GM06990 (cell line): ENCODE results near the gene SMC2.
A peak's percentile ranks its signal among the peaks of the same experiment; 100 is the strongest.

Experiments
- DNase-seq: peaks from one replicate; pipeline ENCODE4 v3.0.0-alpha.2; 2011; ENCODE audit not compliant: insufficient read length; ENCODE audit errors: extremely low read depth
- H3K27me3 ChIP-seq: replicated peaks from 2 replicates; pipeline ENCODE4 v1.6.0; 2011; ENCODE audit warnings: low read length; ENCODE audit not compliant: control insufficient read depth, insufficient read depth
- H3K36me3 ChIP-seq: 2 replicates; pipeline ENCODE4 v1.5.1; 2011; ENCODE audit warnings: low read length; ENCODE audit not compliant: control insufficient read depth, insufficient read depth
- H3K4me3 ChIP-seq: replicated peaks from 2 replicates; pipeline ENCODE4 v1.5.1; 2011; ENCODE audit warnings: low read depth, mild to moderate bottlenecking, control low read depth, low read length
- TF ChIP-seq, protein P1 (sequence below): IDR thresholded peaks from 2 replicates; pipeline ENCODE4 v1.5.1; 2011; ENCODE audit warnings: low read length, control low read depth, mild to moderate bottlenecking, inconsistent platforms; ENCODE audit not compliant: insufficient read depth, poor library complexity, severe bottlenecking

The SMC2 gene

DNA sequence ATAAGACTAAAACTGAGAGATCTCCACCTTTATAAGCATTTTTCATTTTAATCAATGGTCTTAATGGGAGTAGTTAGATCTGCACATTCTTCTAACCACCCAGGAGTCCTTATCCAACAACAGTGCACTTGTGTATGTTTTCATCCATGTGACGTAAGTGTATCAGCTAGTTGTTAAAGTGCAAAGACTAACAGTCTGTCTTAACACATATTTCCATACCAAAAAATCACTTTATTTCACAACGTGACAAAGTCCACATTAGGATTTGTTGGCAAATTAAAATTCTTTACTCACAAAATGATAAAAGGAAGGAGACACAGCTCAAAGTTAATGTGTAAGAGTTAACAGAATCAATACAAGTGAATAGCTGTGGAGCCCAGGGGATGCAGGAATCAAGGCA lies 1.9 kb upstream of the SMC2 start:
- Histone ChIP-seq H3K36me3 (no peaks in the 10 kb centered on the region), H3K27me3 (no peaks in the 10 kb centered on the region), H3K4me3 (no peak overlapping the region)
- DNase-seq = no peak
- TF ChIP-seq, protein P1, sequence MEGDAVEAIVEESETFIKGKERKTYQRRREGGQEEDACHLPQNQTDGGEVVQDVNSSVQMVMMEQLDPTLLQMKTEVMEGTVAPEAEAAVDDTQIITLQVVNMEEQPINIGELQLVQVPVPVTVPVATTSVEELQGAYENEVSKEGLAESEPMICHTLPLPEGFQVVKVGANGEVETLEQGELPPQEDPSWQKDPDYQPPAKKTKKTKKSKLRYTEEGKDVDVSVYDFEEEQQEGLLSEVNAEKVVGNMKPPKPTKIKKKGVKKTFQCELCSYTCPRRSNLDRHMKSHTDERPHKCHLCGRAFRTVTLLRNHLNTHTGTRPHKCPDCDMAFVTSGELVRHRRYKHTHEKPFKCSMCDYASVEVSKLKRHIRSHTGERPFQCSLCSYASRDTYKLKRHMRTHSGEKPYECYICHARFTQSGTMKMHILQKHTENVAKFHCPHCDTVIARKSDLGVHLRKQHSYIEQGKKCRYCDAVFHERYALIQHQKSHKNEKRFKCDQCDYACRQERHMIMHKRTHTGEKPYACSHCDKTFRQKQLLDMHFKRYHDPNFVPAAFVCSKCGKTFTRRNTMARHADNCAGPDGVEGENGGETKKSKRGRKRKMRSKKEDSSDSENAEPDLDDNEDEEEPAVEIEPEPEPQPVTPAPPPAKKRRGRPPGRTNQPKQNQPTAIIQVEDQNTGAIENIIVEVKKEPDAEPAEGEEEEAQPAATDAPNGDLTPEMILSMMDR = no peak

GRCh38 chr9:104092875-104093600 lies 1.1 kb upstream of the SMC2 start:
- Histone ChIP-seq H3K4me3 (peak overlapping the region; percentile 66), H3K36me3 (no peaks in the 10 kb centered on the region), H3K27me3 (no peaks in the 10 kb centered on the region)
- TF ChIP-seq, protein P1 = no peak
- no peak for DNase-seq

GRCh38 chr9:104094534-104095015 lies 466 bp downstream of the SMC2 start:
- peak overlapping the region; percentile 66 for H3K4me3 ChIP-seq
- H3K36me3 ChIP-seq = no peaks in the 10 kb centered on the region
- H3K27me3 ChIP-seq = no peaks in the 10 kb centered on the region
- DNase-seq = no peak
- TF ChIP-seq, protein P1 = no peak

DNA sequence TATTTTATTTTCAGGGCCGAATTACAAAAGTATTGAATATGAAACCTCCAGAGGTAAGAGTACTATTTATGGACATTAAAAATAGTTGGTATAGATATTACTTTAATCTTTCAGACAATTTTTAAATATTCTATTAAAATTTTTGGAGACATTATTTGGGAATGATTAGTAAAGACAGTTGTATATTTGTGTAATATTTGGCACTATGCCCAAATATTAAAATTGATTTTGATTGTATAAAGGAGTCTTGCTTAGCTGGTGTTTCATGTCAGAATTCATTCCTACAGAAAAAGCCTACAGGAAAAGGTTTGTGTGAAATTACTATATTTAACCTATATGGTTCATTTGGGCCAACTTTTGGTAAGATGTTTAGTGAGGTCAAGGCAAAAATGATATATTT lies 5.5 kb downstream of the SMC2 start:
- Histone ChIP-seq H3K27me3 (no peaks in the 10 kb centered on the region), H3K36me3 (peaks cover 1% of the 10 kb centered on the region), H3K4me3 (no peak overlapping the region)
- DNase-seq = no peak
- TF ChIP-seq, protein P1 = no peak

GRCh38 chr9:104104360-104104759 lies 10.3 kb downstream of the SMC2 start:
- Histone ChIP-seq H3K36me3 (peaks cover 17% of the 10 kb centered on the region), H3K4me3 (no peak overlapping the region), H3K27me3 (no peaks in the 10 kb centered on the region)
- no peak for DNase-seq
- TF ChIP-seq, protein P1 = no peak

DNA sequence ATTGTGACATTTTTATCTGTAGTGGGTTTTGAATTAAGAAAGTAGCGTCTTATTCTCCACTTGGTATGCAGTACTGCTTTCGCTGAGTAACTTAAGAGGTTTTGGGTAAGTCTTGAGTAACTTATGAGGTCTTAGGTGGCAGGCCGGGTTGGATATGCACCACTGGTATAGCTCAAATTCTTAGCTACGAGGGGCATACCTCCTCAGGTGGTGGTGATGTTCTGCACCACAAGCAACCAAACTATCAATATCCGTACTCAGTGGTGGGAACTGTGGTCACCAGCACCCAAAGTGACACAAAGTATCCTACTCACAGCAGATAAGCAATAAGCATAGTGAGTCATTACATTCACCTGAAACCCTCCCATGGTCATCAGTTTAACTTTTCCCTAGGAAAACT lies 13.7 kb downstream of the SMC2 start:
- H3K4me3 ChIP-seq = no peak overlapping the region
- no peaks in the 10 kb centered on the region for H3K27me3 ChIP-seq
- H3K36me3 ChIP-seq = peaks cover 19% of the 10 kb centered on the region
- TF ChIP-seq, protein P1 = no peak
- no peak for DNase-seq
